Measurements from ENCODE around the gene GDNF. TPM values are rescaled to one million over a fixed set of nuclear protein-coding genes. Genes with fewer than 3 reads are reported as not detected.

GDNF gene
- total RNA-seq, 4 donors from 2014 or later = 0.30 to 0.95 TPM; not detected in 2

- Histone ChIP-seq H3K36me3 (no peaks in the 10 kb centered on the region), H3K4me1 (peaks cover 27 to 79% (median 40%) of the 10 kb centered on the region in 3 donors), H3K27ac (peak overlapping the region in 1 of 4 donors; percentile 58), H3K27me3 (peaks cover 0 to 97% (median 14%) of the 10 kb centered on the region in 4 donors), H3K9me3 (no peaks in the 10 kb centered on the region), H3K4me3 (no peak overlapping the region)
- intact Hi-C loops (cut with DNase I) = loop anchor here (5.0 kb wide), 1 partner anchor 357 kb away; no protein-coding TSS in a partner anchor
- DNase-seq = no peak
- TF ChIP-seq CTCF (IDR thresholded peaks at IDR 0.05) = no peak
- TF ChIP-seq POLR2A (IDR thresholded peaks at IDR 0.05) = no peak
- 58 to 67% methylated on average over 12 to 16 of the region's 19 CpGs for WGBS, 2 donors
Observed at GRCh38 chr5:37835380-37835973, 4.4 kb downstream of the GDNF start.

GRCh38 chr5:37834542-37835379, 5.1 kb downstream of the GDNF start:
- Histone ChIP-seq H3K27me3 (peaks cover 0 to 93% (median 14%) of the 10 kb centered on the region in 4 donors), H3K36me3 (no peaks in the 10 kb centered on the region), H3K4me3 (peak overlapping the region in 2 of 4 donors; percentile 8 to 47), H3K4me1 (peaks cover 23 to 71% (median 36%) of the 10 kb centered on the region in 3 donors), H3K9me3 (no peaks in the 10 kb centered on the region), H3K27ac (peak overlapping the region in 2 of 4 donors; percentile 52 to 58)
- intact Hi-C loops (cut with DNase I) = loop anchor here (5.0 kb wide), 1 partner anchor 358 kb away; no protein-coding TSS in a partner anchor
- WGBS, 2 donors = 53 to 70% methylated on average over 26 to 32 of the region's 64 CpGs
- DNase-seq = no peak
- TF ChIP-seq CTCF (IDR thresholded peaks at IDR 0.05) = no peak
- no peak for TF ChIP-seq POLR2A (IDR thresholded peaks at IDR 0.05)

GRCh38 chr5:37833990-37834389, 5.9 kb downstream of the GDNF start:
- Histone ChIP-seq H3K36me3 (no peaks in the 10 kb centered on the region), H3K27ac (peak overlapping the region in 2 of 4 donors; percentile 52 to 58), H3K4me1 (peaks cover 16 to 64% (median 35%) of the 10 kb centered on the region in 3 donors), H3K4me3 (peak overlapping the region in 2 of 4 donors; percentile 8 to 47), H3K27me3 (peaks cover 0 to 90% (median 14%) of the 10 kb centered on the region in 4 donors), H3K9me3 (no peaks in the 10 kb centered on the region)
- 63 to 75% methylated on average over 6 of the region's 6 CpGs for WGBS, 2 donors
- no peak for DNase-seq
- intact Hi-C loops (cut with DNase I) = no loop called here
- TF ChIP-seq CTCF (IDR thresholded peaks at IDR 0.05) (no peak), POLR2A (IDR thresholded peaks at IDR 0.05) (no peak)

- no peak for DNase-seq
- H3K27ac ChIP-seq = no peak overlapping the region
- TF ChIP-seq POLR2A (IDR thresholded peaks at IDR 0.05) (no peak), CTCF (IDR thresholded peaks at IDR 0.05) (no peak)
- intact Hi-C loops (cut with DNase I) = no loop called here
- H3K27me3 ChIP-seq = peaks cover 0 to 73% (median 10%) of the 10 kb centered on the region in 4 donors
- no peaks in the 10 kb centered on the region for H3K9me3 ChIP-seq
- H3K4me1 ChIP-seq = peaks cover 2 to 44% (median 17%) of the 10 kb centered on the region in 3 donors
- no peak overlapping the region for H3K4me3 ChIP-seq
- H3K36me3 ChIP-seq = no peaks in the 10 kb centered on the region
- 41 to 44% methylated on average over 7 of the region's 7 CpGs for WGBS, 2 donors
Observed at GRCh38 chr5:37831821-37832534, 7.9 kb downstream of the GDNF start.

Measured in esophagus squamous epithelium (tissue), 5 donors.